GM23338 (cell line): ENCODE data around the gene AADAT. TPM values are rescaled to one million over a fixed set of nuclear protein-coding genes. Genes with fewer than 3 reads are reported as not detected.
A peak's percentile ranks its signal among the peaks of the same experiment; 100 is the strongest.

Experiments used
- ATAC-seq: fragments of 200-7000 bp; cut with Tn5 transposase; 3 replicates; pipeline ENCODE4 v1.9.1; 2020
- DNase-seq: peaks from one replicate; pipeline ENCODE4 v3.0.0-alpha.2; 2015; ENCODE audit warnings: low spot score
- H2AFZ ChIP-seq: fragments of 200-600 bp; sonication (generic); 2 replicates; pipeline ENCODE4 v1.8.0; 2016; ENCODE audit warnings: antibody characterized with exemption, mild to moderate bottlenecking, moderate library complexity
- H3F3A ChIP-seq: fragments of 200-600 bp; sonication (generic); replicated peaks from 2 replicates; pipeline ENCODE4 v1.8.0; 2017; ENCODE audit warnings: antibody characterized with exemption, mixed run types, low read depth
- H3K27ac ChIP-seq: fragments of 200-600 bp; sonication (generic); 2 replicates; pipeline ENCODE4 v1.6.1; 2016; ENCODE audit warnings: low read depth
- H3K27me3 ChIP-seq: fragments of 200-600 bp; sonication (generic); 2 replicates; pipeline ENCODE4 v1.8.0; 2016; ENCODE audit warnings: mild to moderate bottlenecking, mixed run types, moderate library complexity; ENCODE audit not compliant: insufficient read depth
- H3K36me3 ChIP-seq: fragments of 200-600 bp; sonication (generic); 2 replicates; pipeline ENCODE4 v1.8.0; 2016; ENCODE audit warnings: mild to moderate bottlenecking; ENCODE audit not compliant: insufficient read depth
- H3K4me1 ChIP-seq: fragments of 200-600 bp; sonication (generic); 2 replicates; pipeline ENCODE4 v1.8.0; 2016; ENCODE audit warnings: mild to moderate bottlenecking, moderate library complexity; ENCODE audit not compliant: insufficient read depth
- H3K4me2 ChIP-seq: fragments of 200-600 bp; sonication (generic); 2 replicates; pipeline ENCODE4 v1.7.1; 2017; ENCODE audit warnings: mixed run types
- H3K4me3 ChIP-seq: fragments of 200-600 bp; sonication (generic); 2 replicates; pipeline ENCODE4 v1.6.1; 2016; ENCODE audit warnings: mixed run types
- H3K79me2 ChIP-seq: fragments of 200-600 bp; sonication (generic); replicated peaks from 2 replicates; pipeline ENCODE4 v1.8.0; 2017; ENCODE audit warnings: mild to moderate bottlenecking; ENCODE audit not compliant: insufficient read depth
- H3K9me2 ChIP-seq: fragments of 200-600 bp; sonication (generic); 2 replicates; pipeline ENCODE4 v1.8.0; 2017; ENCODE audit not compliant: insufficient read depth
- H4K20me1 ChIP-seq: fragments of 200-600 bp; sonication (generic); replicated peaks from 2 replicates; pipeline ENCODE4 v1.8.0; 2017; ENCODE audit warnings: mild to moderate bottlenecking; ENCODE audit not compliant: insufficient read depth
- H3K27ac Mint-ChIP-seq: 2 replicates; pipeline ENCODE4 v1.8.0; 2020; ENCODE audit warnings: inconsistent platforms, mild to moderate bottlenecking, moderate library complexity, mixed read lengths
- H3K27me3 Mint-ChIP-seq: 3 replicates; pipeline ENCODE4 v1.8.0; 2022; ENCODE audit warnings: low read depth, mild to moderate bottlenecking, moderate library complexity, mixed read lengths, inconsistent platforms; ENCODE audit not compliant: insufficient read depth, poor library complexity
- H3K36me3 Mint-ChIP-seq: 3 replicates; pipeline ENCODE4 v1.8.0; 2021; ENCODE audit warnings: low read depth, mild to moderate bottlenecking, inconsistent platforms, moderate library complexity, mixed read lengths
- H3K4me1 Mint-ChIP-seq: 3 replicates; pipeline ENCODE4 v1.8.0; 2020; ENCODE audit warnings: mild to moderate bottlenecking, inconsistent platforms, mixed read lengths
- H3K4me3 Mint-ChIP-seq: 3 replicates; pipeline ENCODE4 v1.8.0; 2021; ENCODE audit warnings: moderate library complexity, mild to moderate bottlenecking, inconsistent platforms, mixed read lengths
- H3K9me3 Mint-ChIP-seq: 3 replicates; pipeline ENCODE4 v1.8.0; 2020; ENCODE audit warnings: moderate library complexity, mild to moderate bottlenecking, inconsistent platforms, mixed read lengths
- ETS1 ChIP-seq: IDR thresholded peaks from 2 replicates; pipeline ENCODE4 v1.6.1; 2016; ENCODE audit warnings: antibody characterized with exemption
- STAT1 ChIP-seq: IDR thresholded peaks from one replicate; pipeline ENCODE4 v1.6.1; 2016; ENCODE audit warnings: antibody characterized with exemption; ENCODE audit not compliant: unreplicated experiment
- ZNF114 ChIP-seq: fragments of 250-450 bp; sonication (Bioruptor Pico); IDR thresholded peaks from 2 replicates; pipeline ENCODE4 v1.5.0; 2020; ENCODE audit warnings: mild to moderate bottlenecking, moderate library complexity
- polyA plus RNA-seq: library from polyadenylated mRNA; unstranded; fragments of >200 nt; fragmentation: Nextera tagmentation; extraction: Ambion mirVana; gene quantifications from 2 replicates; pipeline ENCODE4 v1.2.1, GENCODE V29; 2016
- total RNA-seq: library from RNA; depleted of rRNA; stranded (reverse); fragments of >200 nt; shearing (Covaris generic); gene quantifications from 2 replicates; pipeline ENCODE4 v1.2.3, GENCODE V29; 2014
- TF ChIP-seq, protein P1 (sequence below): fragments of 250-450 bp; sonication (Bioruptor Pico); IDR thresholded peaks from 2 replicates; pipeline ENCODE4 v1.5.0; 2020; ENCODE audit warnings: mild to moderate bottlenecking, moderate library complexity

Gene AADAT
- total and polyA plus RNA-seq, 2 experiments from 2014 or later, result 6.9 to 7.0 TPM

- Histone ChIP-seq H3K4me2 (peak overlapping the region; percentile 98), H3K36me3 (no peaks in the 10 kb centered on the region; the same call in 1 of the 2 replicates), H3K27ac (no peak overlapping the region), H3F3A (no peaks in the 10 kb centered on the region), H3K4me1 (peaks cover 11% of the 10 kb centered on the region), H3K4me3 (peak overlapping the region; percentile 75), H2AFZ (peak overlapping the region; percentile 61), H3K9me2 (no peaks in the 10 kb centered on the region), H3K27me3 (peaks cover 39% of the 10 kb centered on the region), H3K79me2 (no peaks in the 10 kb centered on the region), H4K20me1 (no peaks in the 10 kb centered on the region)
- peaks cover 6% of the 10 kb centered on the region for H3K27me3 Mint-ChIP-seq
- no peak overlapping the region for H3K27ac Mint-ChIP-seq
- H3K36me3 Mint-ChIP-seq, result peaks cover 19% of the 10 kb centered on the region
- H3K4me1 Mint-ChIP-seq, result peaks cover 26% of the 10 kb centered on the region
- TF ChIP-seq, protein P1, sequence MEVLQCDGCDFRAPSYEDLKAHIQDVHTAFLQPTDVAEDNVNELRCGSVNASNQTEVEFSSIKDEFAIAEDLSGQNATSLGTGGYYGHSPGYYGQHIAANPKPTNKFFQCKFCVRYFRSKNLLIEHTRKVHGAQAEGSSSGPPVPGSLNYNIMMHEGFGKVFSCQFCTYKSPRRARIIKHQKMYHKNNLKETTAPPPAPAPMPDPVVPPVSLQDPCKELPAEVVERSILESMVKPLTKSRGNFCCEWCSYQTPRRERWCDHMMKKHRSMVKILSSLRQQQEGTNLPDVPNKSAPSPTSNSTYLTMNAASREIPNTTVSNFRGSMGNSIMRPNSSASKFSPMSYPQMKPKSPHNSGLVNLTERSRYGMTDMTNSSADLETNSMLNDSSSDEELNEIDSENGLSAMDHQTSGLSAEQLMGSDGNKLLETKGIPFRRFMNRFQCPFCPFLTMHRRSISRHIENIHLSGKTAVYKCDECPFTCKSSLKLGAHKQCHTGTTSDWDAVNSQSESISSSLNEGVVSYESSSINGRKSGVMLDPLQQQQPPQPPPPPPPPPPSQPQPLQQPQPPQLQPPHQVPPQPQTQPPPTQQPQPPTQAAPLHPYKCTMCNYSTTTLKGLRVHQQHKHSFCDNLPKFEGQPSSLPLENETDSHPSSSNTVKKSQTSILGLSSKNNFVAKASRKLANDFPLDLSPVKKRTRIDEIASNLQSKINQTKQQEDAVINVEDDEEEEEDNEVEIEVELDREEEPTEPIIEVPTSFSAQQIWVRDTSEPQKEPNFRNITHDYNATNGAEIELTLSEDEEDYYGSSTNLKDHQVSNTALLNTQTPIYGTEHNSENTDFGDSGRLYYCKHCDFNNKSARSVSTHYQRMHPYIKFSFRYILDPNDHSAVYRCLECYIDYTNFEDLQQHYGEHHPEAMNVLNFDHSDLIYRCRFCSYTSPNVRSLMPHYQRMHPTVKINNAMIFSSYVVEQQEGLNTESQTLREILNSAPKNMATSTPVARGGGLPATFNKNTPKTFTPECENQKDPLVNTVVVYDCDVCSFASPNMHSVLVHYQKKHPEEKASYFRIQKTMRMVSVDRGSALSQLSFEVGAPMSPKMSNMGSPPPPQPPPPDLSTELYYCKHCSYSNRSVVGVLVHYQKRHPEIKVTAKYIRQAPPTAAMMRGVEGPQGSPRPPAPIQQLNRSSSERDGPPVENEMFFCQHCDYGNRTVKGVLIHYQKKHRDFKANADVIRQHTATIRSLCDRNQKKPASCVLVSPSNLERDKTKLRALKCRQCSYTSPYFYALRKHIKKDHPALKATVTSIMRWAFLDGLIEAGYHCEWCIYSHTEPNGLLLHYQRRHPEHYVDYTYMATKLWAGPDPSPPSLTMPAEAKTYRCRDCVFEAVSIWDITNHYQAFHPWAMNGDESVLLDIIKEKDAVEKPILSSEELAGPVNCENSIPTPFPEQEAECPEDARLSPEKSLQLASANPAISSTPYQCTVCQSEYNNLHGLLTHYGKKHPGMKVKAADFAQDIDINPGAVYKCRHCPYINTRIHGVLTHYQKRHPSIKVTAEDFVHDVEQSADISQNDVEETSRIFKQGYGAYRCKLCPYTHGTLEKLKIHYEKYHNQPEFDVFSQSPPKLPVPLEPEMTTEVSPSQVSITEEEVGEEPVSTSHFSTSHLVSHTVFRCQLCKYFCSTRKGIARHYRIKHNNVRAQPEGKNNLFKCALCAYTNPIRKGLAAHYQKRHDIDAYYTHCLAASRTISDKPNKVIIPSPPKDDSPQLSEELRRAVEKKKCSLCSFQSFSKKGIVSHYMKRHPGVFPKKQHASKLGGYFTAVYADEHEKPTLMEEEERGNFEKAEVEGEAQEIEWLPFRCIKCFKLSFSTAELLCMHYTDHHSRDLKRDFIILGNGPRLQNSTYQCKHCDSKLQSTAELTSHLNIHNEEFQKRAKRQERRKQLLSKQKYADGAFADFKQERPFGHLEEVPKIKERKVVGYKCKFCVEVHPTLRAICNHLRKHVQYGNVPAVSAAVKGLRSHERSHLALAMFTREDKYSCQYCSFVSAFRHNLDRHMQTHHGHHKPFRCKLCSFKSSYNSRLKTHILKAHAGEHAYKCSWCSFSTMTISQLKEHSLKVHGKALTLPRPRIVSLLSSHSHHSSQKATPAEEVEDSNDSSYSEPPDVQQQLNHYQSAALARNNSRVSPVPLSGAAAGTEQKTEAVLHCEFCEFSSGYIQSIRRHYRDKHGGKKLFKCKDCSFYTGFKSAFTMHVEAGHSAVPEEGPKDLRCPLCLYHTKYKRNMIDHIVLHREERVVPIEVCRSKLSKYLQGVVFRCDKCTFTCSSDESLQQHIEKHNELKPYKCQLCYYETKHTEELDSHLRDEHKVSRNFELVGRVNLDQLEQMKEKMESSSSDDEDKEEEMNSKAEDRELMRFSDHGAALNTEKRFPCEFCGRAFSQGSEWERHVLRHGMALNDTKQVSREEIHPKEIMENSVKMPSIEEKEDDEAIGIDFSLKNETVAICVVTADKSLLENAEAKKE, result no peak
- no peak for TF ChIP-seq ETS1
- TF ChIP-seq ZNF114 (CRISPR knock-in tag), result no peak
- no peak for TF ChIP-seq STAT1
- peak overlapping the region; percentile 88 for H3K4me3 Mint-ChIP-seq
- DNase-seq (no peak), ATAC-seq (no peak)
- peaks cover 4% of the 10 kb centered on the region; the same call in 2 of the 3 replicates for H3K9me3 Mint-ChIP-seq
Observed at GRCh38 chr4:170090352-170091052, 746 bp upstream of the AADAT start.
